Nephron progenitor cell (in vitro differentiated cells): ENCODE measurements around the gene MYLK4.

ENCODE experiments used
- DNase-seq: peaks from one replicate; pipeline ENCODE4 v3.0.0; 2021
- H3K27ac Mint-ChIP-seq: 2 replicates; pipeline ENCODE4 v1.8.0; 2021; ENCODE audit warnings: mild to moderate bottlenecking, moderate library complexity, mixed read lengths
- H3K27me3 Mint-ChIP-seq: 2 replicates; pipeline ENCODE4 v1.8.0; 2021; ENCODE audit warnings: mild to moderate bottlenecking, low read depth, mixed read lengths; ENCODE audit not compliant: poor library complexity
- H3K36me3 Mint-ChIP-seq: 2 replicates; pipeline ENCODE4 v1.8.0; 2021; ENCODE audit warnings: low read depth, mixed read lengths
- H3K4me1 Mint-ChIP-seq: 2 replicates; pipeline ENCODE4 v1.8.0; 2021; ENCODE audit warnings: mixed read lengths
- H3K4me3 Mint-ChIP-seq: 2 replicates; pipeline ENCODE4 v1.8.0; 2021; ENCODE audit warnings: mild to moderate bottlenecking, moderate library complexity, mixed read lengths
- H3K9me3 Mint-ChIP-seq: 2 replicates; pipeline ENCODE4 v1.8.0; 2021; ENCODE audit warnings: mild to moderate bottlenecking, moderate library complexity, mixed read lengths
- CTCF ChIP-seq: fragments of 200-600 bp; sonication (generic); IDR thresholded peaks from 2 replicates; pipeline ENCODE4 v1.5.0; 2021; ENCODE audit warnings: antibody characterized with exemption

Gene MYLK4

GRCh38 chr6:2740581-2740980 is 10.1 kb downstream of the MYLK4 start:
- Mint-ChIP-seq H3K4me1 (peaks cover 51% of the 10 kb centered on the region), H3K27ac (no peak overlapping the region), H3K27me3 (no peaks in the 10 kb centered on the region), H3K4me3 (no peak overlapping the region), H3K36me3 (no peaks in the 10 kb centered on the region), H3K9me3 (no peaks in the 10 kb centered on the region)
- no peak for TF ChIP-seq CTCF
- DNase-seq: no peak

GRCh38 chr6:2739335-2739734 is 11.4 kb downstream of the MYLK4 start:
- Mint-ChIP-seq H3K27ac (no peak overlapping the region), H3K4me1 (peaks cover 39% of the 10 kb centered on the region), H3K36me3 (no peaks in the 10 kb centered on the region), H3K4me3 (no peak overlapping the region), H3K9me3 (no peaks in the 10 kb centered on the region), H3K27me3 (no peaks in the 10 kb centered on the region)
- no peak for TF ChIP-seq CTCF
- DNase-seq: no peak

GRCh38 chr6:2738373-2738979 is 12.2 kb downstream of the MYLK4 start:
- Mint-ChIP-seq H3K27ac (no peak overlapping the region), H3K4me1 (peaks cover 30% of the 10 kb centered on the region), H3K27me3 (peaks cover 2% of the 10 kb centered on the region), H3K36me3 (no peaks in the 10 kb centered on the region), H3K4me3 (no peak overlapping the region), H3K9me3 (no peaks in the 10 kb centered on the region)
- TF ChIP-seq CTCF: peak; percentile 75
- peak; percentile 60 for DNase-seq

- Mint-ChIP-seq H3K9me3 (no peaks in the 10 kb centered on the region), H3K27me3 (peaks cover 5% of the 10 kb centered on the region), H3K4me3 (no peak overlapping the region), H3K36me3 (no peaks in the 10 kb centered on the region), H3K4me1 (peaks cover 28% of the 10 kb centered on the region), H3K27ac (no peak overlapping the region)
- DNase-seq: no peak
- TF ChIP-seq CTCF: no peak
Measured at GRCh38 chr6:2737885-2738284, 12.8 kb downstream of the MYLK4 start.

- TF ChIP-seq CTCF: no peak
- no peak overlapping the region for H3K4me3 Mint-ChIP-seq
- no peaks in the 10 kb centered on the region for H3K36me3 Mint-ChIP-seq
- no peak for DNase-seq
- H3K27ac Mint-ChIP-seq: no peak overlapping the region
- H3K27me3 Mint-ChIP-seq: peaks cover 5% of the 10 kb centered on the region
- no peaks in the 10 kb centered on the region for H3K9me3 Mint-ChIP-seq
- peaks cover 51% of the 10 kb centered on the region for H3K4me1 Mint-ChIP-seq
Measured at GRCh38 chr6:2734488-2735166, 16.1 kb downstream of the MYLK4 start.
